ENCODE data around the gene C1QTNF4. TPM values are rescaled to one million over a fixed set of nuclear protein-coding genes. Genes with fewer than 3 reads are reported as not detected.

Gene C1QTNF4
- total RNA-seq, 2 experiments from 2014 or later = 3.6 TPM; not detected in 1

DNA sequence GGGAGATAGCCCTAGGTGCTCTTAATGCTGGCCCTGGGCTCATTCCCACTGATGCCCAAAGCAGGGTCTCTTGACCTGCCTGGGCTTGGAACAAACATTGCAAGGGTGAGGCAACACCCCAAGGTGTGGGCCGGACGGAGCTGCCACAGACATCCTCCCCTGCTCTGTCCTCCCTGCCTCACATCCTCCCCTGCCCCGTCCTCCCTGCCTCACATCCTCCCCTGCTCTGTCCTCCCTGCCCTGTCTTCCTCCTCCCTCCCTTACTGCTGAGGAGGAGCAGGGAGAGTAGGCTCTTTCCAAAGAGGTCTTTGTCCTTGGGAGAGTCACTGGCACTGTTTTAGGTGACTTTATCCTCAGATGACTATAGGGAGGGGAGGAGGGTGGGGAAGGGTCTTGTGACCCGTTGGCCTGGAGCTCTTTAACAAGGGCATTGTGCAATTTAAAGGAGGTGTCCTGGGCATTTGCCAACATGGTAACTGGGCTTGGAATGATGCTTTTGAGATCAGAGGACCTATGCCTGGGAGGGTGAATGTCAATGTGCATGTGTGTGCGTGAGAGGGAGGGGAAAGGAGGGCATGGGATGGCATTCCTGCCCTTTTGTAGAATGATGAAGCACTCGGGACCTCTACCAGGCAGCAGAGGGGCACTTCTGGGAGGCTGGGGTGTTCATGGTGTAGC is 7.0 kb downstream of the C1QTNF4 start:
- TF ChIP-seq, protein P1, sequence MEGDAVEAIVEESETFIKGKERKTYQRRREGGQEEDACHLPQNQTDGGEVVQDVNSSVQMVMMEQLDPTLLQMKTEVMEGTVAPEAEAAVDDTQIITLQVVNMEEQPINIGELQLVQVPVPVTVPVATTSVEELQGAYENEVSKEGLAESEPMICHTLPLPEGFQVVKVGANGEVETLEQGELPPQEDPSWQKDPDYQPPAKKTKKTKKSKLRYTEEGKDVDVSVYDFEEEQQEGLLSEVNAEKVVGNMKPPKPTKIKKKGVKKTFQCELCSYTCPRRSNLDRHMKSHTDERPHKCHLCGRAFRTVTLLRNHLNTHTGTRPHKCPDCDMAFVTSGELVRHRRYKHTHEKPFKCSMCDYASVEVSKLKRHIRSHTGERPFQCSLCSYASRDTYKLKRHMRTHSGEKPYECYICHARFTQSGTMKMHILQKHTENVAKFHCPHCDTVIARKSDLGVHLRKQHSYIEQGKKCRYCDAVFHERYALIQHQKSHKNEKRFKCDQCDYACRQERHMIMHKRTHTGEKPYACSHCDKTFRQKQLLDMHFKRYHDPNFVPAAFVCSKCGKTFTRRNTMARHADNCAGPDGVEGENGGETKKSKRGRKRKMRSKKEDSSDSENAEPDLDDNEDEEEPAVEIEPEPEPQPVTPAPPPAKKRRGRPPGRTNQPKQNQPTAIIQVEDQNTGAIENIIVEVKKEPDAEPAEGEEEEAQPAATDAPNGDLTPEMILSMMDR (conservative IDR thresholded peaks at IDR 0.05; ENCODE audit: low read length) = no peak
- no peak for TF ChIP-seq EZH2phosphoT487 (IDR thresholded peaks at IDR 0.05; ENCODE audit: borderline replicate concordance, low read depth, low read length)
- peaks cover 6% of the 10 kb centered on the region for H3K4me1 ChIP-seq (ENCODE audit: insufficient read depth, low read length, poor library complexity, severe bottlenecking)
- H3K79me2 ChIP-seq (ENCODE audit: insufficient read depth, low read depth, low read length) = no peaks in the 10 kb centered on the region
- H3K9me3 ChIP-seq (ENCODE audit: low read length) = no peaks in the 10 kb centered on the region
- H3K4me2 ChIP-seq (ENCODE audit: low read length) = no peak overlapping the region
- no peak for DNase-seq (ENCODE audit: low spot score)
- no TSS peak for BruUV-seq (replicated peaks)
- H3K9me2 ChIP-seq (ENCODE audit: insufficient read depth, low read length) = no peaks in the 10 kb centered on the region
- no peaks in the 10 kb centered on the region for H4K20me1 ChIP-seq (ENCODE audit: insufficient read depth, low read length)
- H3K4me3 ChIP-seq (ENCODE audit: low read depth, low read length, poor library complexity, severe bottlenecking) = no peak overlapping the region
- intact Hi-C loops (cut with micrococcal nuclease; ENCODE audit: unreplicated experiment) = no loop called here
- no peak overlapping the region for H2AFZ ChIP-seq (ENCODE audit: low read length)
- peaks cover 42% of the 10 kb centered on the region for H3K36me3 ChIP-seq (ENCODE audit: insufficient read depth, low read length)
- H3K27ac ChIP-seq (ENCODE audit: low read depth, low read length, poor library complexity, severe bottlenecking) = no peak overlapping the region
- ChIA-PET POLR2A (interaction anchor here (0.6 kb wide), 2 partner anchors 9 to 234 kb away, joined by 3 to 6 read pairs; no protein-coding TSS in a partner anchor), CTCF (ENCODE audit: unreplicated experiment) (no interaction called here)

DNA sequence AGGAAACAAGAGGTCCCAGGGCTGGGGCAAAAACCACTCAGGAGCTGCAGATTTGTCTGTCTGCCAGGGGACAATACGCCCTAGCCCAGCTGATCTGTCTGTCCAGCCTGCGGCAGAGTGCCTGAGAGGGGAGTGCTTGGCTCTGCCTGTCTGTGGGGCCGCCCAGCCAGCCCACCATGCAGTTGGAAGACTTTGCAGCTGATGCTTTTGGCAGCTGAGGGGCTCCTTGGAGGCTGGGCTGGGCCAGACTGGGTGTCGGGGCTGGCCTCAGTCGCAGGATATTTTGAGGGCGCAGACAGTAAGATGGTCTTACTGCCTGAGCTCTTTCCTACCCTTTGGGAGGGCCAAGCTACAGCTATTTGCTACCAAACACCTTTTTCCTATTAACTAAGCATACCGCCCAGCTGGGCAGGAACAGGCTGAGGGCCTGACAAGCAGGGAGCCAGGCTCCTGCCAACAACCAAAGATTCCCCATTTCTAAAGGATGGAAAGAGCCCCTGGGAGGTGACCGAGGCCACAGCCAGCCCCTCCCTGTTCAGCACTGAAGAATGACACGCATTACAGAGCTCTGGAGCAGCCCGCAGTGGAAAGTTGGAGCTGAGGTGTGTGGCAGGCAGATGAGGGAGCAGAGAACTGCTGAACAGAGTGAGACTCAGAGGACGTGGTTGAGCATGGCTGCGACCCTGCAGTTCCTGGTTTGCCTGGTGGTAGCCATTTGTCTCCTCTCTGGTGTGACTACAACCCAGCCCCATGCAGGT is 7.9 kb downstream of the C1QTNF4 start, which contains the start of gene FAM180B:
Gene FAM180B, plus strand, starts transcription at position 581 of the 758 bp plus-strand sequence. Its CDS starts 91 bp downstream, at position 672.
- Histone ChIP-seq H3K4me3 (ENCODE audit: low read depth, low read length, poor library complexity, severe bottlenecking) (no peak within 1 kb of the TSS), H2AFZ (ENCODE audit: low read length) (no peak within 1 kb of the TSS), H4K20me1 (ENCODE audit: insufficient read depth, low read length) (no peaks in the 10 kb centered on the region), H3K36me3 (ENCODE audit: insufficient read depth, low read length) (peaks cover 51% of the 10 kb centered on the region), H3K4me2 (ENCODE audit: low read length) (no peak within 1 kb of the TSS), H3K4me1 (ENCODE audit: insufficient read depth, low read length, poor library complexity, severe bottlenecking) (no peaks in the 10 kb centered on the region), H3K9me2 (ENCODE audit: insufficient read depth, low read length) (no peaks in the 10 kb centered on the region), H3K27ac (ENCODE audit: low read depth, low read length, poor library complexity, severe bottlenecking) (no peak within 1 kb of the TSS), H3K9me3 (ENCODE audit: low read length) (no peaks in the 10 kb centered on the region), H3K79me2 (ENCODE audit: insufficient read depth, low read depth, low read length) (peaks cover 4% of the 10 kb centered on the region; the same call in 1 of the 2 replicates)
- BruUV-seq (replicated peaks) = no TSS peak
- ChIA-PET CTCF (ENCODE audit: unreplicated experiment) (no interaction called here), POLR2A (interaction anchor here (0.8 to 1.2 kb wide), 2 partner anchors 27 to 34 kb away, joined by 4 to 5 read pairs; no protein-coding TSS in a partner anchor)
- intact Hi-C loops (cut with micrococcal nuclease; ENCODE audit: unreplicated experiment) = no loop called here
- no peak for DNase-seq (ENCODE audit: low spot score)
- TF ChIP-seq EZH2phosphoT487 (IDR thresholded peaks at IDR 0.05; ENCODE audit: borderline replicate concordance, low read depth, low read length) = no peak
- TF ChIP-seq, protein P1 (conservative IDR thresholded peaks at IDR 0.05; ENCODE audit: low read length) = no peak

Measured in OCI-LY7 (cell line).